Ovary (tissue), 1 donor: ENCODE results near the gene ESRP2.

Experiments used
- EP300 ChIP-seq: sonication (generic); formaldehyde crosslinking; IDR thresholded peaks from one replicate; pipeline ENCODE4 v1.6.1; 2017; ENCODE audit warnings: antibody characterized with exemption
- POLR2A ChIP-seq: fragments of 450-650 bp; IDR thresholded peaks from one replicate; pipeline ENCODE4 v1.6.1; 2017; ENCODE audit warnings: antibody characterized with exemption, mild to moderate bottlenecking, moderate library complexity

DNA sequence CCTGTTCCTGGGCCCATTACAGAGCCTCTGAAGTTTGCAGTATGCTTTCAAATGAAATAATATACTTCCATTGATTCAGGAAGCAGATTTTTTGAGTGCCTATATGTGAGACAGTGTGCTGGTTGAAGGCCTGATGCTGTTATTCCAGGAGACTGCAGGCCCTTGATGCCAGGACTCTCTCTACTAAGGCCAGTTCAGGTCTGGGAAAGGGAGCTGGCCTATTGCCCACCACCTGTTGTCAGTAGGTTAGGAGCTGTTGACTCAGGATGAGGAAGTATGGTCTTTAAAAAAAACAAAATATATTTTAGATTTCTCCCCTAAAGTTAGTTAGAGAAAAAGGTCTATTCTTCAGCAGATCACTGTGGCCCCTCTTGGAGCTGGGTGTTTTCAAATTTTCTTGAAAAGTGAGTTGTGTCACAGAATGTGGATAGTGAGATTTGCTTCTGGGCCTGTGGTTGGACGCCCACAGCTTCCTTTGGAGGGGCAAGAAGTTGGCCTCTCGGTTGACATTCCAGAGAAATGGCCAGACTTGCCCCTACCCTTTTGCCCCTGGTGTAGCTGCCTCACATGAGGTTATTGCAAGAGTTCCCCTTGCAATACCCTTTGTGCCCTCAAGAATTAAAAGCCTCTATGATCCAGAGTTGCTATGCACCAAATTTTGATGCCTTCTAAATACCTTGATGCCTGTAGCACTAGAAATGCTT, 7.9 kb downstream of the ESRP2 start:
- no peak for TF ChIP-seq POLR2A
- TF ChIP-seq EP300, result no peak
